Measurements from ENCODE around the gene UBR1.
A peak's percentile ranks its signal among the peaks of the same experiment; 100 is the strongest.
"Not testable (repeated sequence)": the region's sequence is repeated elsewhere in the genome, so short reads cannot be mapped to it uniquely, and the experiment has no call there.

Gene UBR1

DNA sequence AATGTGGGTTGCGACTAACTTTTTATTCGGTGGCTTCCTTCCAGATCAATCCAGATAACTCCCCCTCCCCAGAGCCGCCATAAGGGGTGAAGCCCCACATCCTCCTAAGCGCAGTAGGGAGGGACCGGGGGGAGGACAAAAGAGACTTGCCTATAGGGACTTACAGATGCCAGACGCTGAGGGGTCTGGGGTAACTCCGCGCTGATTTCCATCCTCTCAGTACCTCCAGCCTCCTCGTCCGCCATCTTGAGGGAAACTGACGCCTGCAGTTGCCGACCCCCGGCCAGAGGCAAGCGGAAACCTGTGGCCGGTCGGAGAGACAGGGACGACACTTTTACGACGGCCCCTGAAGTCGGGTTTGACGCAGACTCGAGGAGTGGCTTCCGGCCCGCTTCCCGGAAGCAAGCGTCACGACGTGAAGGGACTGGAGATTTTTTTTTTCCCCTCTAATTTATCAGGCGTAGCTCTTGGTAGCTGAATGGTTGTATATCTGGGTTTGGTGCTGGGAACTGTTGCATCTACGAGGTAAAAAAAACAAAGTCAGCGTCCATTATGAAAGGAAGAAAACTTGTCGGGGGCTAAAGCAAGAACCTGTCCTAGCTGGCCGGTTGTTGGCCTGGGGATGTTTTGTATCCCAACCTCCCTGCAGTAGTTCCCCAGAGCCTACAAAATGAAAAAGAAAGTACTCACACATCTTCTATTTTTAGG lies at the start of gene UBR1:
Gene UBR1 (minus strand): TSS at position 261 of the 708 bp plus-strand sequence. CDS start 16 bp downstream, at position 245.
- peak; percentile 88 for DNase-seq

DNA sequence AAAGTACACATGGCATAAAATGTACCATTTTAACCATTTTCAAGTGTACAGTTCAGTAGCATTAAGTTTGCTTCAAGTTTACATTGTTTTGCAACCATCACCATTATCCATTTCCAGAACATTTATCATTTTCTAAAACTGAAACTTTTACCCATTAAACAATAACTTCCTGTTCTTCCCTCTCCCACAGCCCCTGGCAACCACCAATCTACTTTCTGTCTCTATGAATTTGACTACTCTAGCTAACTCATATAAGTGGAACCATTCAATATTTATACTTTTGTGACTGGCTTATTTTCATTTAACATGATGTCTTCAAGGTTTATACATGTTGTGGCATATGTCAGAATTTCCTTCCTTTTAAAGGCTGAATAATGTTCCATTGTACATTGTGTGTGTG lies 47.4 kb upstream of the UBR1 start:
- DNase-seq, result no peak

DNA sequence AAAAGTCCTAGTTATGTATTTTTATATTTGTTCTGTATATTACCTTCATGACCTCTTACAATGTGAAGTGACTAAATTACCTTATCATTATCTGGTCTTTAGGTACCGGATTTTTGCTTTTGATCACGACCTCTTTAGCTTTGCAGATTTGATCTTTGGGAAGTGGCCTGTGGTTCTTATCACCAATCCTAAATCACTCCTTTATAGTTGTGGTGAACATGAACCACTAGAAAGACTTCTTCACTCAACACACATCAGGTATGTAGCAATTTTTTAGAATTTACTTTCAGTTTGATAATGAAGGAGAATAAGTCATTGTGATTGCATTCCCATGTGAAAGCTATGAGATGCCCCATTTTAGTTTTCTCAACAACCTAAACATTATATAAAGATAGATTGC lies 45.9 kb upstream of the UBR1 start:
- no peak for DNase-seq

DNA sequence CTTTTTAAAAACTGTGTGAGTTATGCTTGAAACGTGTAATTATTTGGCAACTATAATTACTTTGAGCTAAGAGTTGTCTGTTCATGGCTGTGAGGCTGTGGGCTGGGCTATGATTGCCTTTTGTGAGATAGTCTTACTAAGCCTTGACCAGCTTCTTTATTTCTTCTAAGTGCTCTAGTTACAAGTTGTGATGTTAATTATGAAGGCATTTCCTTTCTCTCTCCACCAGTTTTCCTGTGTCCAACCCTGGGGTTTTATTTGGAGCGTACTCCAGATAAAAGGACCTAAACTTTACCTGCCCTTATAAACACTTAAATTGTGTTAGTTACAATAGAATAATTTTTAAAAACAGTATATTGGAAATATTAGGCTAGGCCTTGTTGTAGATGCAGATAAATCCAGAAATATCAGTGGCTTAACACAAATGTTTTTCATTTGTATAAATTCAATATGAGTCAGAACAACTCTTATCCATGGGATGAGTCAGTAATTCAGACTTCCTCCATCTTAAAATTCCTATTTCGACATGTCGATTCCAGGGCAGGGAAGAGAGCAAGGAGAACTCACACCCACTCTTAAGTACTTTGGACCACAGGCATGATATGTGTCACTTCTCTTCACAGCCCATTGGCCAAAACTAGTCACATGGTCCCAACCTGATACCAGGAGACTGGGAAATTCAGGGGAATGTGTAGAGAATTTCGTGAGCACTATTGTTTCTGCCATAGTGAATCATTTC lies 44.5 kb upstream of the UBR1 start:
- no peak for DNase-seq

DNA sequence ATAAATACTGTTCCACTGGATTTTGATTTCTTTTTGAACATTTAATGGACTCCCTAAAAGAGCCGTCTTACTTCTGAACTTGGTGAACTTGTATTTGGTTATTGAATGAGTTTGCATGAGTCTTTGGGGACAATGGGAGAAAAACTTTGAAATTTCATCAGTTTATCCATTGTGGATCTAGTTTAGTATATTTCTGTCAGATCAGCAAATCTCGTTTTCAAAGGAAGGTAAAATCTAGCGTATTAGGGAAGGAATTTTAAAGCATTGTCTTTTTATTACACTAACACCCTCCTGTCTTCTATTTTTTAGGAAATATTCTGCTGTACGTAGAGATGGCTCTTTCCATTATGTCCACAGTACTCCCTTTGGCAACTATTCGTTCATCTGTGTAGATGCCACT lies 40.3 kb upstream of the UBR1 start:
- DNase-seq, result no peak

DNA sequence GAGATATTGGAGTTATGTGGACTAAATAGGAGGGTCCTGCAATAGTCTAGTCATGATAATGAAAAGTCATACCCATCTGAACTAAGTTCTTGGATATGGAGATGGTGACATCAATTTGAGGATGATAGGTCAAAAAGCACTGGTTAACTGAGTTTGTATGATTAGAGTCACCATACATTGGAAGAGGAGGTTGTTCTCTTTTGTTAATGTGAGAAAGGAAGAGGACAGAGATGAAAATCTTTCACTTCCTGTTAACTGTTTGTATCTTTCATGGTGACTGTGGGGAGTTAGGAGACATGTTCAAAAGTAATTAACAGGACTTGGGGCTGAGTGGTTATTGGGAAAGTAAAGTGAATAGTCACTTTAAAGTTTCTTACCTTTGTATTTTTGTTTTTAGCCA lies 38.7 kb upstream of the UBR1 start:
- no peak for DNase-seq

DNA sequence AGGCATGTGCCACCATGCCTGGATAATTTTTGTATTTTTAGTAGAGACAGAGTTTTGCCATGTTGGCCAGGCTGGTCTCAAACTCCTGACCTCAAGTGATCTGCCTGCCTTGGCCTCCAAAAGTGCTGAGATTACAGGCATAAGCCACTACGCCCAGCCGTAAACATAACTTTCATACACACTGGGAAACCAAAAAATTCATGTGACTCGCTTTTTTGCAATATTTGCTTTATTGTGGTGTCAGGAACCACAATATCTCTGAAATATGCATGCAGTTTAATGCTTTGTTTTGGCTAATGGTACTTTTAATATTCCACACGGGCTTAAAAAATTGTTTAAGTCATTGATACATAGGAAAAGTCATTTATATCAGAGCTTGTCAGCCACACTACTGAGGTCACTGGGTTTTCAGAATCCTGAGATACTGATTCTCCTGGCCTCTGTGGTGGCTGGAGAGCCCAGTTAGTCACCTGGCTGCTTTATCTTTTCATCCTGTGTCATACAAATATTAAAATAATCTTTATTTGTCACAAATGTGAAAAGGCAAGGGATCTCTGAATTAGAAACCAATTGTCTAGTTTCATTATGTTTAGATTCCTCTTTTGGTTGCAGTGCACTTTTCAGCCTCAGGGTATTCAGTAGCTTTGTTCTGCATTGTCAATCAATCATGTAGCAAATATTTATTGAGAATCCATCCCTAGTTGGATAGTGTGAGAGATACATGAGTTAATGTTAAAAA lies 37.5 kb upstream of the UBR1 start:
- no peak for DNase-seq

DNA sequence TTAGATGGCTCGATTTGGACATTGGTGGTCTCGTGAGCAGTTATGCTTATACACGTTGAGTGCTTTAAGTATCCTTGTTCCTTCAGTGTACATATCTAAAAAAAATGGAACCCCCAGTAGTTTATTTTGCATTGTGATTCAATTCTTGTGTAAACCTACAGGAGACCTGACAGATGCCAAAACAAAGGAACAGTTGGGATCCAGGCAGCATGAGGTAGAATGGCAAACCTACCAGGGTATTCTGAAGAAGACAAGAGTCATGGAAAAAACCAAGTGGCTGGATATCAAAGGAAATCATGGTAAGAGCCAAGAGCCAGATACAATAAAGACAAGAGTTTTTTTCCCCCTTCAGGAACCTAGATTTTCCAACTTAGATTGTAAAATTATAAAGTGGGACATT lies 29.5 kb upstream of the UBR1 start:
- DNase-seq, result no peak

DNA sequence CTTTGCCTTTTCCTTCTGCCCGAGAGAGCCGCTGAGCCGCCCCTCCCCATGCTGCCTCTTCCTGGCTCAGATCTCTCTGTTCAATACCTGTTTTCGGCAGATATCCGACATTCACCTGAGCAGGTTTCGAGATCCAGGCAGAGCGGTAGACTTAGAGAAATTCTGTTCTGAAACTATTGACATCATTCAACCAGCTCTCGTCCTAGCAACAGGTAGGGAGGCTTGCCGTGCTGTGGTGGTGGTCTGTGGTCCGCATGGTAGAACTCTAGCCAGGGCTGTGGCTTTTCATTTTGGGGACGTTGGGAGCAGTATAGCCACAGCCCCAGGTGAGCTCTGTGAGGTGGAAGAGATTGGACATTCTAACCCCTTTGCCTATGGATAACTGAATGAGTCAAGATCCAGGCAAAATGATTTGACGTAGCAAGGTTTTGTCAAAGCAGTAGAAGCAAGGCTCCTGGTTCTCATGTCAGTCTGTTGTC lies 28.4 kb upstream of the UBR1 start:
- DNase-seq, result no peak

DNA sequence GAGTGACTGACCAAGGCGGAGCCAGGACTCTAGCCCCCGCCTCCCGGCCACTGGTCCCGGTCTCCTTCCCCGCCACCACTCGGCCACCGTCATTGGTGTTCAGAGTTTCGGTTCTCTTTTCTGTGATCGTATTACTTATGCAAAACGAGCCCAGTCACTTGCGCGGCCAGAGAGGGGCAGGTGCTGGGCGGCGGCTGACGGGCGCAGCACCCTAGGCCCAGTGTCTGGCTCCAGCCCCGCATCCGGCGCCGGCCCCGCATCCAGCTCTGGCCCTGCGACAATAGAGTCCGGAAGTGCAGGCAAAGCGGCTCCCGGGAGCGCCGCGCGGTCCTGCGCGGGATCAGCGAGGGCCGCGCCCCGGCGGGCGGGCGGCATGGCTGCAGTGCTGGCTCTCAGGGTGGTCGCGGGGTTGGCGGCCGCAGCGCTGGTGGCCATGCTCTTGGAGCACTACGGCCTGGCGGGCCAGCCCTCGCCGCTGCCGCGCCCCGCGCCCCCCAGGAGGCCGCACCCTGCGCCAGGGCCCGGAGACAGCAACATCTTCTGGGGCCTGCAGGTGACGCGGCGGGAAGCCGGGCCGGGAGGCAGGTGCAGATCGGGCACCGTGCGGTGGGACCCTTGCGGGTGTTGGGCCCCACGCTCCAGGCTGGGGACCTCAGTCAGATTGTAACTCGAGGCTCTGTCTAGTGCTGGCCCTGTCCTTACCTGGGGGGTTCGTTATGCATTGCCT lies 27.8 kb upstream of the UBR1 start, which contains the start of gene TMEM62:
Gene TMEM62 (plus strand): TSS at position 157 of the 727 bp plus-strand sequence. CDS start 217 bp downstream, at position 374.
- peak; percentile 48 for DNase-seq

DNA sequence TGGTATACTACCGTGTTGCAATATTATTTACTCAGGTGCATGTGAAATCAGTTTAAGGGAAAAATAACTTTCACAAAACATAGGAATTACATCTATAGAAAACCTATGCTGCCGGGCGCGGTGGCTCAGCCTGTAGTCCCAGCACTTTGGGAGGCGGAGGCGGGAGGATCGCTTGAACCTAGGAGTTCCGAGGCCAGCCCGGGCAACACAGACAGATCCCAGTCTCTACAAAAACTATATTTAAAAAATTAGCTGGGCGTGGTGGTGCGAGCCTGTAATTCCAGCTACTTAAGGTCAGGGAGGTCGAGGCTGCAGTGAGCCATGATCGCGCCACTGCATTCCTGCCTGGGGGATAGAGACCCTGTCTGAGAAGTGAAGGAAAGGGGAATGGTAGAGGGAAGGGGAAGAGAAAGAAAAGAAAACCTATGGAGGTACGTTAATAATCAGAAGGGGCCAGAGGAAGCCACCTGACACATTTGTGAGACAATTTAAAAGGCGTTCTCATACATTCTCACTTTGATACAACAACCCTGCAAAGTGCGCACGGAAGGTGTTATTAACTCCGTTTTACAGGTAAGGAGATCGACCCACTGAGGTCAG lies 27.1 kb upstream of the UBR1 start:
- no peak for DNase-seq

DNA sequence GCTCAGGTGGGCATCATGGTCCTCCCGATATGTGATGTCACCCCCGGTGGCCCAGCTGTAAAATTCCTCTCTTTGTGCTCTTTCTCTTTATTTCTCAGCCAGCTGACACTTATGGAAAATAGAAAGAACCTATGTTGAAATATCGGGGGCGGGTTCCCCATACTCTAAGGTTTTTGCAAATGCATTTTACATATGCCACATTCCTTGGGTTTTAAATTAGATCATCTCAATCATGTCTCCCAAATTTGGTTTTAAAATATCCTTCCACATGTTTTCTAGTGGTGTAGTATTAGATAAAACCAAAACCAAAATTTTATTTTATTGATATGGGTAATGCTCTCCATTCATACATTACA lies 23.1 kb upstream of the UBR1 start:
- DNase-seq, result no peak

DNA sequence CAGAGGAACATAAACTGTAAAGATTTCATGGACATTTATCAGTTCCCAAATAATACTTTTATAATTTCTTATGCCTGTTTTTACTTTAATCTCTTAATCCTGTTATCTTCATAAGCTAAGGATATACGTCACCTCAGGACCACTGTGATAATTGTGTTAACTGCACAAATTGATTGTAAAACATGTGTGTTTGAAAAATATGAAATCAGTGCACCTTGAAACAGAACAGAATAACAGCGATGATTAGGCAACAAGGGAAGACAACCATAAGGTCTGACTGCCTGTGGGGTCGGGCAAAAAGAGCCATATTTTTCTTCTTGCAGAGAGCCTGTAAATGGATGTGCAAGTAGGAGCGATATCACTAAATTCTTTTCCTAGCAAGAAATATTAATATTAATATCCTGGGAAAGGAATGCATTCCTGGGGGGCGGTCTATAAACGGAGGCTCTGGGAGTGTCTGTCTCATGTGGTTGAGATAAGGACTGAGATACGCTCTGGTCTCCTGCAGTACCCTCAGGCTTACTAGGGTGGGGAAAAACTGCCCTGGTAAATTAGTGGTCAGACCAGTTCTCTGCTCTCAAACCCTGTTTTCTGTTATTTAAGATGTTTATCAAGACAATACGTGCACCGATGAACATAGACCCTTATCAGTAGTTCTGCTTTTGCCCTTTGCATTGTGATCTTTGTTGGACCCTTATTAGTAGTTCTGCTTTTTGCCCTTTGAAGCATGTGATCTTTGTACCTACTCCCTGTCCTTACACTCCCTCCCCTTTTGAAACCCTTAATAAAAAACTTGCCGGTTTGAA lies 22.5 kb upstream of the UBR1 start:
- DNase-seq, result not testable (repeated sequence)

DNA sequence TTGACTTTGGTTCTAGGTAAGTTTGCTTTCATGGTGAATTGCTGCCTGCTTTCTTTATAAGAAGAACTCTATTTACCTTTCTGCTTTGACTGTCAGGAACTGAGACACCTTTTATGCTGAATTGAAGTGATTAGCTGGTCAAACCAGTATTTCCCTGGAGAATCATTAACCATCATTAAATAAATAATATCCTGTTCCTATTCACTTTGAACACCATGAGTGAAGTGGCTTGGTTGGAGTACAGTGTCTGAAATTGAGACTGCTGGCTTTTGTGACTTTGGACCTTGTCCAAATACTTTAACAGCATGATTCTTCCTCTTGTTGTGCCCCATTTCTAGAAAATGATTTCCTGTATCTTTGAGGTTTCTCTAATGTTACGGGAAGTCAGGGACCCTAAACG lies 21.9 kb upstream of the UBR1 start:
- no peak for DNase-seq

DNA sequence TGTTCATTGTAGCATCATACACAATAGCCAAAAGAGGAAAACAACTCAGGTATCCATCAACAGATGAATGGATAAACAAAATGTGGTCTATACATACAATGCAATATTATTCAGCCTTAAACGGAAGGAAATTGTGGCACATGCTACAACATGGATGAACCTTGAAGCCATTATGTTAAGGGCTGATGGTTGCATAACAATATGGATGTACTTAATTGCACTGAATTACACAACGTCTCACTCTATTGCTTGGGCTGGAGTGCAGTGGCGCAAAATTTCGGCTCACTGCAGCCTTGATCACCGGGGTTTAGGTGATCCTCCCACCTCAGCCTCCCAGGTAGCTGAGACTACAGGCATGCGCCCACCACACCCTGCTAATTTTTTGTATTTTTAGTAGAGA lies 20.5 kb upstream of the UBR1 start:
- DNase-seq, result no peak

DNA sequence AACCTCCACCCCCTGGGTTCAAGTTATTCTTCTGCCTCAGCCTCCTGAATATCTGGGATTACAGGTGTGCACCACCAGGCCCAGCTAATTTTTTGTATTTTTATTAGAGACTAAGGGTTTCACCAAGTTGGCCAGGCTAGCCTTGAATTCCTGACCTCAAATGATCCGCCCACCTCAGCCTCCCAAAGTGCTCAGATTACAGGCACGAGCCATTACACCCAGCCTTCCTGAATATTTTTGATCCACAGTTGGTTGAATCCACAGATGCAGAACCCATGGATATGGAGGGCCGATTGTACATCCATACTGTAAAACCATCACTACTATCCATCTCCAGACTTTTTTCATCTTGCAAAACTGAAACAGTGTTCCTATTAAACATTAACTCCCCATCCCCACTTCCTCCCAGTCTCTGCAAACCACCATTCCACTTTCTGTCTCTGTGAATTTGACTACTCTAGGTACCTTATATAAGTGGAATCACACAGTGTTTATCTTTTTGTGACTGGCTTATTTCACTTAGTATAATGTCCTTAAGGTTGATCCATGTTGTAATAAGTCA lies 19.3 kb upstream of the UBR1 start:
- no peak for DNase-seq

DNA sequence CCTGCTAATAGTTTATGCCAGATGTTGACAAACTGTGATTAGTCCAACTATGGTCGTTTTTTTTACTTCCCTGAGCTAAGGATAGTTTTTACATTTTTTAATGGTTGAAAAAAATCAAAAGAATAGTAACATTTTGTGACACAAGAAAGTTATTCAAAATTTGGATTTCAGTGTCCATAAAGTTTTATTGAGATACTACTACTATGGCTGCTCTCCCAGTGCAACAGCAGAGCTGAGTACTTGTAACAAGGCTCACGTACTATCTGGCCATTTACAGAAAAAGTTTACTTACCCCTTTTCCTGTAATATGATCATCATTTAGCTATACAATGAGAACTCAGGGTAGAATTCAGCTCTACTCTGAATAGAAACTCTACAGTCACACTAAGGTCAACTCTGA lies 16.0 kb upstream of the UBR1 start:
- no peak for DNase-seq

DNA sequence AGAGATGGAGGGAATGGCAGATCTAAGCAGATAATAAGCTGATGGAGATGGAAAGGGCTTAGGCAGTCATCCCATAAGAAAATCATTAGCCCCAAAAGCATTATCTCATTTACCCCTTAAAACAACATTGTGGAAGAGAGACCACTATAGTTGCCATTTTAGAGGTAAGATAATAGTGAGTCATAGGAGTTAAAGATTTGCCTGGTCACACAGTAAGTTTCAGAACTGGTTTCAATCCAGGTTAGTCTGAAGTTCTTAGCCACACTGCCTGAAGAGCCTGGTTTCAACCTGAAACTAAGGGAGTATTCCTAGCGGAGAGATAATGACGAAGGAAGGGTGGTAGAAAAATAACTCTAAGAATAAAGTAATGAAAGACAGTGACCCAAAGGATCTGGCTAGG lies 13.0 kb upstream of the UBR1 start:
- no peak for DNase-seq

DNA sequence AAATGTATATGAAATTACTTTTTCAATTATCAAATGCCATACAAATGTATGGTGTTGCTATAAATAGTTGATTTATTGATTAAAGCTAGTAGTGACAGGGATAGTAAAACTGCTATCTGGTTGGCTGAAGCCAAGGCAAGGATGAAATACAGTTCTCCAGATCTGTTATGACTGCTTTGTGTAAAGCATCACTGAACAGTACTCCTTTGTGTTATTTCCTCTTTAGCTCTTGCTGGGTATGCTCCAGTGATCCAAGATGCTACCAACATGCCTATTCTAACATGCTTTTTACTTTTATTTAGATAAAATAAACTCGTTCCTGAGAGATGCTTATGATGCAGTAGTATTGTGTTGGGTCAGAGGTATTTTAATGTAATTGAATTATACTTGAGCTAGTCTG lies 12.4 kb upstream of the UBR1 start:
- no peak for DNase-seq

DNA sequence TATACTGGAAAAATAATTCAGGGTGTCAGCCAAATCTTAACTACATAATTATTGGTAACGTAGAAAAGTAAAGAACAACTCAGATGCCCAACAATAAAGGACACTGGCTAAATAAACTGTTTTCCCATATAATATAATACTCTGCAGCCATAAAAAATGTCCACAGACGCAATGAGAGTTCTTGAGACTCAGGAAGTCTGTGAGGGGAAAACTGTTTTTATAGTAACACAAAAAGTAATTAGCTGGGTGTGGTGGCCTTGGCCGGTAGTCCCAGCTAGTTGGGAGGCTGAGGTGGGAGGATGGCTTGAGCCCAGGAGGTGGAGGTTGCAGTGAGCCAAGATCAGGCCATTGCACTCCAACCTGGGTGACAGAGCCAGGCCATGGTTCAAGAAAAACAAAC lies 5.5 kb upstream of the UBR1 start:
- no peak for DNase-seq

DNA sequence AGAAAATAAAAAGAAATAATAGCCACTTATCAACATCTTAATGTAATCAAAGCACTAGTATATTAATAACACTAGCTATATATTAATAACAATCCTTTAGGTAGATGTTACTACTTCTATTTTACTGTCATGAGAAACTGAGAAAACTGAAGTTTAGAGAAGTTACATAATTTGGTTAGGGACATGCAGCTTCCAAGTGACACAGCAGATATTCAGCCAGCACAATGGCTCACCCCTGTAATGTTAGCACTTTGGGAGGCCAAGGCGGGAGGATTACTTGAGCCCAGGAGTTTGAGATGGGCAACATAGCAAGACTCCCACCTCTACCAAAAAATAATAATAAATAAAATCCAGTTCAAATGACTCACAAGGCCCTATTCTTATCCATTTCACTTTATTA lies 1.9 kb upstream of the UBR1 start:
- DNase-seq, result no peak

DNA sequence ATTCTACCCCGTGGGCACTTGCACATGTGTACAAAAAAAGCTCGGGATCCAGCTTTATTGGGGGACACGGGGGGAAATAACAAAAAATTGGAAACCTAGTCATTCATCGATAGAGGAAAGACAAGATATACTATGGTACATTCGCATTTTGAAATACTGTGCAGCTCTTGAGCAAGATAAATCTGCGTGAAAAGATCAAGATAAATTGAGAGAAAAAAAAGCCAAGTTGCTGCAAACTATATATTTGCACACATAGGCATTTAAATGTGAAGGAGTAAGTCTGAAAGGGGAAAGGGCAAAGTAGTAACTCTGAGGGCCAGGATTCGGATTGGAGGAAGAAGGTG lies 620 bp upstream of the UBR1 start:
- no peak for DNase-seq

Measured in activated naive CD4-positive, alpha-beta T cell treated with anti-CD3 and anti-CD28 coated beads, Interleukin-2, amount 50 U/mL, for 16 hours (primary cell).